Liver (tissue), 2 donors: ENCODE results near the gene DMD.

Experiments
- RAD21 ChIP-seq, 2 donors: IDR thresholded peaks; 2 replicates each; pipeline ENCODE4 v1.6.1; 2016; ENCODE audit warnings: antibody characterized with exemption in 2 of 2, mild to moderate bottlenecking in 2 of 2
- TAF1 ChIP-seq: conservative IDR thresholded peaks from 2 replicates; pipeline ENCODE4 v1.6.1; 2016; ENCODE audit warnings: antibody characterized with exemption, mild to moderate bottlenecking
- TF ChIP-seq, protein P1 (sequence below): IDR thresholded peaks from 2 replicates; pipeline ENCODE4 v1.6.1; 2016; ENCODE audit warnings: antibody characterized with exemption
- TF ChIP-seq, protein P2 (sequence below): IDR thresholded peaks from 2 replicates; pipeline ENCODE4 v1.6.1; 2016; ENCODE audit warnings: antibody characterized with exemption, mild to moderate bottlenecking
- donor health status: healthy.

GRCh38 chrX:31854716-31855115, 1356.6 kb downstream of the DMD start:
- TF ChIP-seq TAF1 (no peak), RAD21 (IDR thresholded peaks at IDR 0.05) (no peak)
- TF ChIP-seq, protein P1, sequence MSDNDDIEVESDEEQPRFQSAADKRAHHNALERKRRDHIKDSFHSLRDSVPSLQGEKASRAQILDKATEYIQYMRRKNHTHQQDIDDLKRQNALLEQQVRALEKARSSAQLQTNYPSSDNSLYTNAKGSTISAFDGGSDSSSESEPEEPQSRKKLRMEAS = no peak
- TF ChIP-seq, protein P2, sequence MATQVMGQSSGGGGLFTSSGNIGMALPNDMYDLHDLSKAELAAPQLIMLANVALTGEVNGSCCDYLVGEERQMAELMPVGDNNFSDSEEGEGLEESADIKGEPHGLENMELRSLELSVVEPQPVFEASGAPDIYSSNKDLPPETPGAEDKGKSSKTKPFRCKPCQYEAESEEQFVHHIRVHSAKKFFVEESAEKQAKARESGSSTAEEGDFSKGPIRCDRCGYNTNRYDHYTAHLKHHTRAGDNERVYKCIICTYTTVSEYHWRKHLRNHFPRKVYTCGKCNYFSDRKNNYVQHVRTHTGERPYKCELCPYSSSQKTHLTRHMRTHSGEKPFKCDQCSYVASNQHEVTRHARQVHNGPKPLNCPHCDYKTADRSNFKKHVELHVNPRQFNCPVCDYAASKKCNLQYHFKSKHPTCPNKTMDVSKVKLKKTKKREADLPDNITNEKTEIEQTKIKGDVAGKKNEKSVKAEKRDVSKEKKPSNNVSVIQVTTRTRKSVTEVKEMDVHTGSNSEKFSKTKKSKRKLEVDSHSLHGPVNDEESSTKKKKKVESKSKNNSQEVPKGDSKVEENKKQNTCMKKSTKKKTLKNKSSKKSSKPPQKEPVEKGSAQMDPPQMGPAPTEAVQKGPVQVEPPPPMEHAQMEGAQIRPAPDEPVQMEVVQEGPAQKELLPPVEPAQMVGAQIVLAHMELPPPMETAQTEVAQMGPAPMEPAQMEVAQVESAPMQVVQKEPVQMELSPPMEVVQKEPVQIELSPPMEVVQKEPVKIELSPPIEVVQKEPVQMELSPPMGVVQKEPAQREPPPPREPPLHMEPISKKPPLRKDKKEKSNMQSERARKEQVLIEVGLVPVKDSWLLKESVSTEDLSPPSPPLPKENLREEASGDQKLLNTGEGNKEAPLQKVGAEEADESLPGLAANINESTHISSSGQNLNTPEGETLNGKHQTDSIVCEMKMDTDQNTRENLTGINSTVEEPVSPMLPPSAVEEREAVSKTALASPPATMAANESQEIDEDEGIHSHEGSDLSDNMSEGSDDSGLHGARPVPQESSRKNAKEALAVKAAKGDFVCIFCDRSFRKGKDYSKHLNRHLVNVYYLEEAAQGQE = no peak
